ENCODE measurements around the gene CCSAP.

CCSAP gene

DNA sequence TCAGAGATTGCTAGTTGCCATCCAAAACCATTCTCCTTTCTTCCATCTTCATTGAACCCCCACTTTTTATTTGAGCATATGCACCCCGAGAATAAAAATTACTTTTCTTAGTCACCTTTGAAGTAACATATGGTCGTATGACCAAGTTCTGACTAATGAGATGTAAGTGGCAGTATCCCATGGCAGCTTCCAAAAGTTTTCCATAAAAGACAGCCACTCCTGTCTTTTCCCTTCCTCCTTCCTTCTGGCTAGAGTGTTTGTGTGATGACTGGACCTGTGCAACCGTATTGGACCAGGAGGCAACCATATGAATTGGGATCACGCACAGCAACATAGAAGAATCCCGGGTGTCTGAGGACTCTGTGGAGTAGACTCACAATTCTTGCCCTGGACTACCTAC lies 41.1 kb upstream of the CCSAP start:
- TF ChIP-seq POLR2AphosphoS5 (IDR thresholded peaks at IDR 0.05; ENCODE audit: low read depth, low read length), result no peak

DNA sequence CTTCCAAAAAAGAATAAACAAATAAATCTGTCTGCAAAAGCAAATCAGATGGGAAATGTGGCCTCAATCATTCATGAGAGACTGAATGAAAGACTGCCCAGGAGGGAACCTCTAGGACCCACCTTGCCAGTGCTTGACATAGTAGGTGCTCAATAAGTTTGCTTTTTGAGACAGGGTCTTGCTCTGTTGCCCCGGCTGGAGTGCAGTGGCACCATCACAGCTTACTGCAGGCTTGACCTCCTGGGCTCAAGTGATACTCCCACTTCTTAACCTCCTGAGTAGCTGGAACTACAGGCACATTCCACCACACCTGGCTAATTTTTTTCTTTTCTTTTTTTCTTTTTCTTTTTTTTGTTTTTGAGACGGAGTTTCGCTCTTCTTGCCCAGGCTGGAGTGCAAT lies 40.3 kb upstream of the CCSAP start:
- TF ChIP-seq SIN3A (IDR thresholded peaks at IDR 0.05; ENCODE audit: borderline replicate concordance, insufficient read depth, low read length) (no peak), FOXP2 (optimal IDR thresholded peaks at IDR 0.05; ENCODE audit: borderline replicate concordance, extremely low read depth, extremely low read length, insufficient read depth) (no peak), TAF1 (IDR thresholded peaks at IDR 0.05; ENCODE audit: borderline replicate concordance, insufficient read depth, low read length) (no peak), POLR2AphosphoS5 (IDR thresholded peaks at IDR 0.05; ENCODE audit: low read depth, low read length) (no peak)
- TF ChIP-seq, protein P1, sequence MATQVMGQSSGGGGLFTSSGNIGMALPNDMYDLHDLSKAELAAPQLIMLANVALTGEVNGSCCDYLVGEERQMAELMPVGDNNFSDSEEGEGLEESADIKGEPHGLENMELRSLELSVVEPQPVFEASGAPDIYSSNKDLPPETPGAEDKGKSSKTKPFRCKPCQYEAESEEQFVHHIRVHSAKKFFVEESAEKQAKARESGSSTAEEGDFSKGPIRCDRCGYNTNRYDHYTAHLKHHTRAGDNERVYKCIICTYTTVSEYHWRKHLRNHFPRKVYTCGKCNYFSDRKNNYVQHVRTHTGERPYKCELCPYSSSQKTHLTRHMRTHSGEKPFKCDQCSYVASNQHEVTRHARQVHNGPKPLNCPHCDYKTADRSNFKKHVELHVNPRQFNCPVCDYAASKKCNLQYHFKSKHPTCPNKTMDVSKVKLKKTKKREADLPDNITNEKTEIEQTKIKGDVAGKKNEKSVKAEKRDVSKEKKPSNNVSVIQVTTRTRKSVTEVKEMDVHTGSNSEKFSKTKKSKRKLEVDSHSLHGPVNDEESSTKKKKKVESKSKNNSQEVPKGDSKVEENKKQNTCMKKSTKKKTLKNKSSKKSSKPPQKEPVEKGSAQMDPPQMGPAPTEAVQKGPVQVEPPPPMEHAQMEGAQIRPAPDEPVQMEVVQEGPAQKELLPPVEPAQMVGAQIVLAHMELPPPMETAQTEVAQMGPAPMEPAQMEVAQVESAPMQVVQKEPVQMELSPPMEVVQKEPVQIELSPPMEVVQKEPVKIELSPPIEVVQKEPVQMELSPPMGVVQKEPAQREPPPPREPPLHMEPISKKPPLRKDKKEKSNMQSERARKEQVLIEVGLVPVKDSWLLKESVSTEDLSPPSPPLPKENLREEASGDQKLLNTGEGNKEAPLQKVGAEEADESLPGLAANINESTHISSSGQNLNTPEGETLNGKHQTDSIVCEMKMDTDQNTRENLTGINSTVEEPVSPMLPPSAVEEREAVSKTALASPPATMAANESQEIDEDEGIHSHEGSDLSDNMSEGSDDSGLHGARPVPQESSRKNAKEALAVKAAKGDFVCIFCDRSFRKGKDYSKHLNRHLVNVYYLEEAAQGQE (IDR thresholded peaks at IDR 0.05; ENCODE audit: insufficient read depth in 1 of 2, low read depth in 2 of 2, low read length in 2 of 2), result no peak

DNA sequence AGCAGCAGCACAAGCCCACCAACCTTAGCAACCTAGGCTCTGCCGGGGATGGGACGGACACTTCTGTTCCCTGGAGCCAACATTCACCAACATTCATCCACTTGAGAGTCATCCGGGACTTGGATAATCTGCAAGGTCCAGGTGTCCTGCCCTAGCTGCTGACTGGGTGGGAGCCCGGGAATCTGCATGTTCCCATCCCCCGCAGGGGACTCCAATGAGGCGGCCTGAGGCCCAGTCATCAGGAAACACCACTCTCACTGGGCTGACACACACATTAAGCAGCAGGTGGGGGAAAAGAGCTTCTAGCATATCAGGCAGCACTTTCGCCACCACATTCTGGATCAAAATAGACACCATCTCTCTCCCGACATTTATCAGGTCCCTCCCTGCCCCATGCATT lies 38.4 kb upstream of the CCSAP start:
- TF ChIP-seq, protein P1 (IDR thresholded peaks at IDR 0.05; ENCODE audit: insufficient read depth in 1 of 2, low read depth in 2 of 2, low read length in 2 of 2), result no peak
- TF ChIP-seq TAF1 (IDR thresholded peaks at IDR 0.05; ENCODE audit: borderline replicate concordance, insufficient read depth, low read length) (no peak), FOXP2 (optimal IDR thresholded peaks at IDR 0.05; ENCODE audit: borderline replicate concordance, extremely low read depth, extremely low read length, insufficient read depth) (no peak), SIN3A (IDR thresholded peaks at IDR 0.05; ENCODE audit: borderline replicate concordance, insufficient read depth, low read length) (no peak), POLR2AphosphoS5 (IDR thresholded peaks at IDR 0.05; ENCODE audit: low read depth, low read length) (no peak)

DNA sequence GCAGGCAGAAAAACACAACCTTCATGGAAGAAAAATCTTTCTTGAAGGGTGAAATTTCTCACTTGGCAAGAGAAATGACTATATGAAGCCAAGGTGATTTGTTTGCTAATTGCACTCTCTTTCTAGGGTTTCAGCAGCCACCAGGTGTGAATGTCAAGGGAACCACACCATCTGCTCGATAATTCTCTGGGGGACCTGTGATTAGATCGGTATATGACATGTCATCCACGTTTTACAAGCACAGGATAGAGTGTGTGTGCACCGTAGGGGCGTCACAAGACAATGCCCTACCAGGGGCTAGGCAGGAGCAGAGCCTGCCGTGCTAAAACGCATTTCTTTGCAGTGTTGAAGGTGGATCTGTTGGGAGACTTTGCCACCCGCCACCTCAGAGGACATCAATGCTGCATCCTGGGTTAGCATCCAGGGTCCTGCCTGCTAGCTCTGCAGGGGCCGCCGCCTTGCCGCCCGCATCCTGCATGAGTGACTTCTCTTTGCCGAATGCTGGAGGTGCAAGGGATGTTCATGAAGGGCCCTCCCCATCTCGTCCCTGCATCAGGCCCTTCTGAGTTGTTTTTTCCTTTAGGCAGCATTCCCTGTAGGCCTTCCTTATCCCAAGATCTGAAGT lies 37.8 kb upstream of the CCSAP start:
- TF ChIP-seq, protein P1 (IDR thresholded peaks at IDR 0.05; ENCODE audit: insufficient read depth in 1 of 2, low read depth in 2 of 2, low read length in 2 of 2), result no peak
- TF ChIP-seq SIN3A (IDR thresholded peaks at IDR 0.05; ENCODE audit: borderline replicate concordance, insufficient read depth, low read length) (no peak), FOXP2 (optimal IDR thresholded peaks at IDR 0.05; ENCODE audit: borderline replicate concordance, extremely low read depth, extremely low read length, insufficient read depth) (no peak), TAF1 (IDR thresholded peaks at IDR 0.05; ENCODE audit: borderline replicate concordance, insufficient read depth, low read length) (no peak), POLR2AphosphoS5 (IDR thresholded peaks at IDR 0.05; ENCODE audit: low read depth, low read length) (no peak)

DNA sequence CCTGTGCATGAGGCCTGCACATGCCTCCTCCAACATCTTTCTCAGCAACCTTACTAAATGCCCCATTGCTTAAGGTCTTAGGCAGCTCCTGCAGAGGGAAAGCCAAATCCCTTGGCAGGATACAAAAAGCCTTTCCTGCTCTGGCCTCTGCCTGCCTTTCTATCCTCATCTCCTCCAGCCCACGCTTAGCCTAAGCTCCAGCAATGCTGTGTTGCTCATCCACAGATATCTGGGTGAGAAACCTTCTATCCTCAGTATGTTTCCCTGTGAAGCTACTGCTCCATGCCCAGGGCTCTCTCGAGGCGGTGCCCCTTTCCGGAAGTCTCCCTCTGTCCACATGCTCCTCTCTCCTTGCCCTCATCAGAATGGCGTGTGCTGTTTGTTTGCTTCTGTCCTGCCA lies 37.0 kb upstream of the CCSAP start:
- TF ChIP-seq TAF1 (IDR thresholded peaks at IDR 0.05; ENCODE audit: borderline replicate concordance, insufficient read depth, low read length) (no peak), SIN3A (IDR thresholded peaks at IDR 0.05; ENCODE audit: borderline replicate concordance, insufficient read depth, low read length) (no peak), POLR2AphosphoS5 (IDR thresholded peaks at IDR 0.05; ENCODE audit: low read depth, low read length) (no peak), FOXP2 (optimal IDR thresholded peaks at IDR 0.05; ENCODE audit: borderline replicate concordance, extremely low read depth, extremely low read length, insufficient read depth) (no peak)
- TF ChIP-seq, protein P1 (IDR thresholded peaks at IDR 0.05; ENCODE audit: insufficient read depth in 1 of 2, low read depth in 2 of 2, low read length in 2 of 2), result no peak

Measured in PFSK-1 (cell line).